HEK293 (cell line): ENCODE measurements around the gene PIGO.

Experiments
- CTCF ChIA-PET: fragments of 350-600 bp; formaldehyde crosslinking; extraction: SDS; loops from one replicate; lab custom pipeline; 2021; ENCODE audit warnings: antibody characterized with exemption; lab: Yijun Ruan, JAX
- POLR2A ChIA-PET: fragments of 300-600 bp; formaldehyde crosslinking; extraction: SDS; loops from one replicate; lab custom pipeline; 2020; ENCODE audit warnings: antibody characterized with exemption, inconsistent platforms; lab: Yijun Ruan, JAX
- H3K27ac ChIP-seq: fragments of 200-500 bp; sonication (Bioruptor generic); 2 replicates; pipeline ENCODE4 v1.5.1; 2014; ENCODE audit warnings: low read depth, low read length, control low read depth, inconsistent platforms; ENCODE audit errors: extremely low read depth
- H3K36me3 ChIP-seq, 2 experiments: fragments of 200-500 bp in 1 of 2; sonication (Bioruptor generic) in 1 of 2; 1 replicate in 1 of 2; 2 replicates in 1 of 2; pipeline ENCODE4 v1.5.1; 2014 to 2017; ENCODE audit warnings: inconsistent platforms in 2 of 2, low read length in 2 of 2; ENCODE audit not compliant: control insufficient read depth in 2 of 2, insufficient read depth in 1 of 2
- H3K4me1 ChIP-seq: fragments of 200-500 bp; sonication (Bioruptor generic); 2 replicates; pipeline ENCODE4 v1.5.1; 2014; ENCODE audit warnings: mild to moderate bottlenecking, low read length, inconsistent platforms; ENCODE audit not compliant: control insufficient read depth, insufficient read depth
- H3K4me3 ChIP-seq: 2 replicates; pipeline ENCODE4 v1.5.1; 2011; ENCODE audit warnings: low read depth, mild to moderate bottlenecking, control low read depth, low read length, moderate library complexity
- H3K9me3 ChIP-seq: fragments of 200-500 bp; sonication (Bioruptor generic); 2 replicates; pipeline ENCODE4 v1.5.1; 2014; ENCODE audit warnings: low read depth, low read length, inconsistent platforms; ENCODE audit not compliant: control insufficient read depth, insufficient read depth
- GLIS1 ChIP-seq: fragments of 450-650 bp; formaldehyde crosslinking; IDR thresholded peaks from 2 replicates; pipeline ENCODE4 v1.5.1; 2016; ENCODE audit warnings: missing biosample characterization, missing genetic modification characterization
- REPIN1 ChIP-seq: fragments of 450-650 bp; formaldehyde crosslinking; IDR thresholded peaks from 2 replicates; pipeline ENCODE4 v1.5.1; 2017; ENCODE audit warnings: missing biosample characterization, missing genetic modification characterization, low read depth
- REST ChIP-seq: fragments of 450-650 bp; formaldehyde crosslinking; IDR thresholded peaks from 2 replicates; pipeline ENCODE4 v1.5.1; 2016; ENCODE audit warnings: missing biosample characterization, missing genetic modification characterization
- ZBTB1 ChIP-seq: fragments of 450-650 bp; formaldehyde crosslinking; IDR thresholded peaks from 2 replicates; pipeline ENCODE4 v1.5.1; 2016; ENCODE audit warnings: missing biosample characterization, missing genetic modification characterization
- ZBTB20 ChIP-seq: fragments of 450-650 bp; formaldehyde crosslinking; IDR thresholded peaks from 2 replicates; pipeline ENCODE4 v1.5.1; 2016; ENCODE audit warnings: missing biosample characterization, missing genetic modification characterization
- ZNF112 ChIP-seq: fragments of 450-650 bp; formaldehyde crosslinking; IDR thresholded peaks from 2 replicates; pipeline ENCODE4 v1.5.0; 2017; ENCODE audit warnings: missing biosample characterization, missing genetic modification characterization
- ZNF184 ChIP-seq: fragments of 450-650 bp; IDR thresholded peaks from 2 replicates; pipeline ENCODE4 v1.5.1; 2018; ENCODE audit warnings: missing biosample characterization, mild to moderate bottlenecking, missing genetic modification characterization
- ZNF37A ChIP-seq: fragments of 450-650 bp; IDR thresholded peaks from 2 replicates; pipeline ENCODE4 v1.5.1; 2018; ENCODE audit warnings: missing biosample characterization, missing genetic modification characterization
- ZNF394 ChIP-seq: fragments of 450-650 bp; formaldehyde crosslinking; IDR thresholded peaks from 2 replicates; pipeline ENCODE4 v1.5.1; 2016; ENCODE audit warnings: missing biosample characterization, missing genetic modification characterization, mild to moderate bottlenecking, moderate library complexity, borderline replicate concordance
- ZNF514 ChIP-seq: fragments of 450-650 bp; formaldehyde crosslinking; IDR thresholded peaks from 2 replicates; pipeline ENCODE4 v1.5.1; 2016; ENCODE audit warnings: missing biosample characterization, missing genetic modification characterization
- ZNF530 ChIP-seq: fragments of 450-650 bp; formaldehyde crosslinking; IDR thresholded peaks from 2 replicates; pipeline ENCODE4 v1.5.1; 2016; ENCODE audit warnings: low read depth, missing biosample characterization, missing genetic modification characterization
- ZNF548 ChIP-seq: fragments of 450-650 bp; formaldehyde crosslinking; IDR thresholded peaks from 2 replicates; pipeline ENCODE4 v1.5.1; 2016; ENCODE audit warnings: missing biosample characterization, missing genetic modification characterization
- ZNF571 ChIP-seq: fragments of 450-650 bp; formaldehyde crosslinking; IDR thresholded peaks from 2 replicates; pipeline ENCODE4 v1.5.0; 2017; ENCODE audit warnings: missing biosample characterization, missing genetic modification characterization
- ZNF621 ChIP-seq: fragments of 450-650 bp; formaldehyde crosslinking; IDR thresholded peaks from 2 replicates; pipeline ENCODE4 v1.5.1; 2017; ENCODE audit warnings: missing biosample characterization, missing genetic modification characterization
- ZNF670 ChIP-seq: fragments of 450-650 bp; formaldehyde crosslinking; IDR thresholded peaks from 2 replicates; pipeline ENCODE4 v1.5.1; 2016; ENCODE audit warnings: missing biosample characterization, missing genetic modification characterization, low read depth
- ZNF785 ChIP-seq: fragments of 450-650 bp; formaldehyde crosslinking; IDR thresholded peaks from 2 replicates; pipeline ENCODE4 v1.5.1; 2016; ENCODE audit warnings: missing biosample characterization, missing genetic modification characterization
- ZSCAN23 ChIP-seq: fragments of 450-650 bp; formaldehyde crosslinking; IDR thresholded peaks from 2 replicates; pipeline ENCODE4 v1.5.1; 2016; ENCODE audit warnings: missing biosample characterization, missing genetic modification characterization
- ZXDB ChIP-seq: fragments of 450-650 bp; formaldehyde crosslinking; IDR thresholded peaks from 2 replicates; pipeline ENCODE4 v1.5.1; 2016; ENCODE audit warnings: missing biosample characterization, missing genetic modification characterization
- TF ChIP-seq, protein P1 (sequence below): fragments of 450-650 bp; formaldehyde crosslinking; IDR thresholded peaks from 2 replicates; pipeline ENCODE4 v1.5.1; 2016; ENCODE audit warnings: missing biosample characterization, missing genetic modification characterization
- TF ChIP-seq, protein P2 (sequence below): fragments of 450-650 bp; formaldehyde crosslinking; IDR thresholded peaks from 2 replicates; pipeline ENCODE4 v1.5.1; 2016; ENCODE audit warnings: missing biosample characterization, missing genetic modification characterization, borderline replicate concordance
- TF ChIP-seq, protein P3 (sequence below): fragments of 450-650 bp; formaldehyde crosslinking; IDR thresholded peaks from 2 replicates; pipeline ENCODE4 v1.5.1; 2016; ENCODE audit warnings: missing biosample characterization, missing genetic modification characterization
- TF ChIP-seq, protein P4 (sequence below): fragments of 450-650 bp; formaldehyde crosslinking; IDR thresholded peaks from 2 replicates; pipeline ENCODE4; 2016; ENCODE audit warnings: missing biosample characterization, missing genetic modification characterization

PIGO gene

GRCh38 chr9:35074791-35075190 is 21.6 kb downstream of the PIGO start:
- H3K27ac ChIP-seq, result no peak overlapping the region
- no peak overlapping the region for H3K4me3 ChIP-seq
- TF ChIP-seq, protein P1, sequence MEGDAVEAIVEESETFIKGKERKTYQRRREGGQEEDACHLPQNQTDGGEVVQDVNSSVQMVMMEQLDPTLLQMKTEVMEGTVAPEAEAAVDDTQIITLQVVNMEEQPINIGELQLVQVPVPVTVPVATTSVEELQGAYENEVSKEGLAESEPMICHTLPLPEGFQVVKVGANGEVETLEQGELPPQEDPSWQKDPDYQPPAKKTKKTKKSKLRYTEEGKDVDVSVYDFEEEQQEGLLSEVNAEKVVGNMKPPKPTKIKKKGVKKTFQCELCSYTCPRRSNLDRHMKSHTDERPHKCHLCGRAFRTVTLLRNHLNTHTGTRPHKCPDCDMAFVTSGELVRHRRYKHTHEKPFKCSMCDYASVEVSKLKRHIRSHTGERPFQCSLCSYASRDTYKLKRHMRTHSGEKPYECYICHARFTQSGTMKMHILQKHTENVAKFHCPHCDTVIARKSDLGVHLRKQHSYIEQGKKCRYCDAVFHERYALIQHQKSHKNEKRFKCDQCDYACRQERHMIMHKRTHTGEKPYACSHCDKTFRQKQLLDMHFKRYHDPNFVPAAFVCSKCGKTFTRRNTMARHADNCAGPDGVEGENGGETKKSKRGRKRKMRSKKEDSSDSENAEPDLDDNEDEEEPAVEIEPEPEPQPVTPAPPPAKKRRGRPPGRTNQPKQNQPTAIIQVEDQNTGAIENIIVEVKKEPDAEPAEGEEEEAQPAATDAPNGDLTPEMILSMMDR (tag by site-specific recombination), result no peak
- no peak for TF ChIP-seq ZNF670 (tag by site-specific recombination)
- TF ChIP-seq ZBTB1 (tag by site-specific recombination), result no peak
- TF ChIP-seq ZNF571, result no peak
- TF ChIP-seq ZNF621 (tag by site-specific recombination), result no peak
- TF ChIP-seq REST (tag by site-specific recombination), result no peak
- TF ChIP-seq, protein P2, sequence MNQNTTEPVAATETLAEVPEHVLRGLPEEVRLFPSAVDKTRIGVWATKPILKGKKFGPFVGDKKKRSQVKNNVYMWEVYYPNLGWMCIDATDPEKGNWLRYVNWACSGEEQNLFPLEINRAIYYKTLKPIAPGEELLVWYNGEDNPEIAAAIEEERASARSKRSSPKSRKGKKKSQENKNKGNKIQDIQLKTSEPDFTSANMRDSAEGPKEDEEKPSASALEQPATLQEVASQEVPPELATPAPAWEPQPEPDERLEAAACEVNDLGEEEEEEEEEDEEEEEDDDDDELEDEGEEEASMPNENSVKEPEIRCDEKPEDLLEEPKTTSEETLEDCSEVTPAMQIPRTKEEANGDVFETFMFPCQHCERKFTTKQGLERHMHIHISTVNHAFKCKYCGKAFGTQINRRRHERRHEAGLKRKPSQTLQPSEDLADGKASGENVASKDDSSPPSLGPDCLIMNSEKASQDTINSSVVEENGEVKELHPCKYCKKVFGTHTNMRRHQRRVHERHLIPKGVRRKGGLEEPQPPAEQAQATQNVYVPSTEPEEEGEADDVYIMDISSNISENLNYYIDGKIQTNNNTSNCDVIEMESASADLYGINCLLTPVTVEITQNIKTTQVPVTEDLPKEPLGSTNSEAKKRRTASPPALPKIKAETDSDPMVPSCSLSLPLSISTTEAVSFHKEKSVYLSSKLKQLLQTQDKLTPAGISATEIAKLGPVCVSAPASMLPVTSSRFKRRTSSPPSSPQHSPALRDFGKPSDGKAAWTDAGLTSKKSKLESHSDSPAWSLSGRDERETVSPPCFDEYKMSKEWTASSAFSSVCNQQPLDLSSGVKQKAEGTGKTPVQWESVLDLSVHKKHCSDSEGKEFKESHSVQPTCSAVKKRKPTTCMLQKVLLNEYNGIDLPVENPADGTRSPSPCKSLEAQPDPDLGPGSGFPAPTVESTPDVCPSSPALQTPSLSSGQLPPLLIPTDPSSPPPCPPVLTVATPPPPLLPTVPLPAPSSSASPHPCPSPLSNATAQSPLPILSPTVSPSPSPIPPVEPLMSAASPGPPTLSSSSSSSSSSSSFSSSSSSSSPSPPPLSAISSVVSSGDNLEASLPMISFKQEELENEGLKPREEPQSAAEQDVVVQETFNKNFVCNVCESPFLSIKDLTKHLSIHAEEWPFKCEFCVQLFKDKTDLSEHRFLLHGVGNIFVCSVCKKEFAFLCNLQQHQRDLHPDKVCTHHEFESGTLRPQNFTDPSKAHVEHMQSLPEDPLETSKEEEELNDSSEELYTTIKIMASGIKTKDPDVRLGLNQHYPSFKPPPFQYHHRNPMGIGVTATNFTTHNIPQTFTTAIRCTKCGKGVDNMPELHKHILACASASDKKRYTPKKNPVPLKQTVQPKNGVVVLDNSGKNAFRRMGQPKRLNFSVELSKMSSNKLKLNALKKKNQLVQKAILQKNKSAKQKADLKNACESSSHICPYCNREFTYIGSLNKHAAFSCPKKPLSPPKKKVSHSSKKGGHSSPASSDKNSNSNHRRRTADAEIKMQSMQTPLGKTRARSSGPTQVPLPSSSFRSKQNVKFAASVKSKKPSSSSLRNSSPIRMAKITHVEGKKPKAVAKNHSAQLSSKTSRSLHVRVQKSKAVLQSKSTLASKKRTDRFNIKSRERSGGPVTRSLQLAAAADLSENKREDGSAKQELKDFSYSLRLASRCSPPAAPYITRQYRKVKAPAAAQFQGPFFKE (tag by site-specific recombination), result no peak
- no peak for TF ChIP-seq ZXDB (tag by site-specific recombination)
- TF ChIP-seq, protein P3, sequence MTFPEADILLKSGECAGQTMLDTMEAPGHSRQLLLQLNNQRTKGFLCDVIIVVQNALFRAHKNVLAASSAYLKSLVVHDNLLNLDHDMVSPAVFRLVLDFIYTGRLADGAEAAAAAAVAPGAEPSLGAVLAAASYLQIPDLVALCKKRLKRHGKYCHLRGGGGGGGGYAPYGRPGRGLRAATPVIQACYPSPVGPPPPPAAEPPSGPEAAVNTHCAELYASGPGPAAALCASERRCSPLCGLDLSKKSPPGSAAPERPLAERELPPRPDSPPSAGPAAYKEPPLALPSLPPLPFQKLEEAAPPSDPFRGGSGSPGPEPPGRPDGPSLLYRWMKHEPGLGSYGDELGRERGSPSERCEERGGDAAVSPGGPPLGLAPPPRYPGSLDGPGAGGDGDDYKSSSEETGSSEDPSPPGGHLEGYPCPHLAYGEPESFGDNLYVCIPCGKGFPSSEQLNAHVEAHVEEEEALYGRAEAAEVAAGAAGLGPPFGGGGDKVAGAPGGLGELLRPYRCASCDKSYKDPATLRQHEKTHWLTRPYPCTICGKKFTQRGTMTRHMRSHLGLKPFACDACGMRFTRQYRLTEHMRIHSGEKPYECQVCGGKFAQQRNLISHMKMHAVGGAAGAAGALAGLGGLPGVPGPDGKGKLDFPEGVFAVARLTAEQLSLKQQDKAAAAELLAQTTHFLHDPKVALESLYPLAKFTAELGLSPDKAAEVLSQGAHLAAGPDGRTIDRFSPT (tag by site-specific recombination), result no peak
- TF ChIP-seq ZNF530, result no peak
- TF ChIP-seq REPIN1 (tag by site-specific recombination), result no peak
- no peaks in the 10 kb centered on the region for H3K9me3 ChIP-seq
- H3K4me1 ChIP-seq, result peaks cover 3% of the 10 kb centered on the region; the same call in 1 of the 2 replicates
- ChIA-PET POLR2A (no interaction called here), CTCF (interaction anchor here (2.9 kb wide), 1 partner anchor 175 kb away, joined by 8 read pairs; no protein-coding TSS in a partner anchor)
- peaks cover 0 to 69% of the 10 kb centered on the region in 2 experiments; a peak in 1 of 3 replicates for H3K36me3 ChIP-seq

- no peaks in the 10 kb centered on the region for H3K9me3 ChIP-seq
- no peak overlapping the region for H3K27ac ChIP-seq
- peaks cover 3% of the 10 kb centered on the region; the same call in 1 of the 2 replicates for H3K4me1 ChIP-seq
- CTCF ChIA-PET, result no interaction called here
- H3K4me3 ChIP-seq, result no peak overlapping the region
- POLR2A ChIA-PET, result no interaction called here
- peaks cover 0 to 75% of the 10 kb centered on the region in 2 experiments; a peak in 2 of 3 replicates for H3K36me3 ChIP-seq
- TF ChIP-seq ZNF785 (no peak), ZNF112 (tag by site-specific recombination) (no peak), ZNF394 (no peak), ZNF548 (no peak), ZBTB20 (tag by site-specific recombination) (no peak), ZNF571 (no peak), GLIS1 (tag by site-specific recombination) (no peak), ZNF37A (tag by site-specific recombination) (no peak), ZSCAN23 (tag by site-specific recombination) (no peak), ZNF514 (tag by site-specific recombination) (no peak), ZNF184 (no peak)
- TF ChIP-seq, protein P4, sequence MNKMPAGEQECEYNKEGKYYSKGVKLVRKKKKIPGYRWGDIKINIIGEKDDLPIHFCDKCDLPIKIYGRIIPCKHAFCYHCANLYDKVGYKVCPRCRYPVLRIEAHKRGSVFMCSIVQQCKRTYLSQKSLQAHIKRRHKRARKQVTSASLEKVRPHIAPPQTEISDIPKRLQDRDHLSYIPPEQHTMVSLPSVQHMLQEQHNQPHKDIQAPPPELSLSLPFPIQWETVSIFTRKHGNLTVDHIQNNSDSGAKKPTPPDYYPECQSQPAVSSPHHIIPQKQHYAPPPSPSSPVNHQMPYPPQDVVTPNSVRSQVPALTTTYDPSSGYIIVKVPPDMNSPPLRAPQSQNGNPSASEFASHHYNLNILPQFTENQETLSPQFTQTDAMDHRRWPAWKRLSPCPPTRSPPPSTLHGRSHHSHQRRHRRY (tag by site-specific recombination), result no peak
These were observed 22.2 kb downstream of the PIGO start for GRCh38 chr9:35074141-35074540.
